Left hindlimb (tissue), 1 donor: ENCODE data around the gene SPPL2B.

Experiments used
- DNase-seq: peaks from one replicate; pipeline ENCODE4 v3.0.0-alpha.2; 2018

Gene SPPL2B

GRCh38 chr19:2356036-2356646 is 27.7 kb downstream of the SPPL2B start:
- no peak for DNase-seq

GRCh38 chr19:2357279-2358206 is 29.1 kb downstream of the SPPL2B start:
- no peak for DNase-seq

- DNase-seq: no peak
Observed at GRCh38 chr19:2358548-2359173, 30.2 kb downstream of the SPPL2B start.

- no peak for DNase-seq
Observed at GRCh38 chr19:2359992-2360685, 31.7 kb downstream of the SPPL2B start, which contains the start of gene TMPRSS9. TSS of gene TMPRSS9 (plus strand) at chr19:2360265. CDS start at chr19:2389786, 29,521 bp downstream.

GRCh38 chr19:2360833-2361232 is 32.3 kb downstream of the SPPL2B start:
- DNase-seq: no peak

GRCh38 chr19:2361246-2362045 is 33.0 kb downstream of the SPPL2B start:
- DNase-seq: no peak

- DNase-seq: no peak
Observed at GRCh38 chr19:2362046-2362969, 33.8 kb downstream of the SPPL2B start.

GRCh38 chr19:2362970-2363300 is 34.5 kb downstream of the SPPL2B start:
- no peak for DNase-seq

- DNase-seq: no peak
Observed at GRCh38 chr19:2363419-2363818, 34.9 kb downstream of the SPPL2B start.

GRCh38 chr19:2365201-2365970 is 36.9 kb downstream of the SPPL2B start:
- no peak for DNase-seq

GRCh38 chr19:2371656-2372055 is 43.2 kb downstream of the SPPL2B start:
- DNase-seq: no peak

GRCh38 chr19:2372076-2372612 is 43.7 kb downstream of the SPPL2B start:
- DNase-seq: no peak

- DNase-seq: no peak
Observed at GRCh38 chr19:2374808-2375207, 46.3 kb downstream of the SPPL2B start.

- DNase-seq: no peak
Observed at GRCh38 chr19:2375353-2376121, 47.1 kb downstream of the SPPL2B start.

GRCh38 chr19:2376784-2377519 is 48.5 kb downstream of the SPPL2B start:
- no peak for DNase-seq

- DNase-seq: no peak
Observed at GRCh38 chr19:2380567-2380966, 52.1 kb downstream of the SPPL2B start.

- DNase-seq: no peak
Observed at GRCh38 chr19:2381148-2381820, 52.8 kb downstream of the SPPL2B start.
